D721Med (cell line): Measurements from ENCODE around the gene GANC.

Source experiments
- DNase-seq: peaks from one replicate; pipeline ENCODE4 v3.0.0; 2011; ENCODE audit warnings: low spot score; ENCODE audit not compliant: insufficient read length
- FAIRE-seq: peaks from 2 replicates; lab custom pipeline; 2011; peaks lifted over from hg19 to GRCh38; lab: Jason Lieb, UNC
- CTCF ChIP-seq: IDR thresholded peaks from 2 replicates; pipeline ENCODE4 v1.5.1; 2012; ENCODE audit warnings: mild to moderate bottlenecking, control low read depth; ENCODE audit not compliant: insufficient read depth; ENCODE audit errors: missing control alignments

The GANC gene

GRCh38 chr15:42387603-42388002, 114.6 kb downstream of the GANC start:
- FAIRE-seq (no peak), DNase-seq (no peak)
- TF ChIP-seq CTCF, result no peak

DNA sequence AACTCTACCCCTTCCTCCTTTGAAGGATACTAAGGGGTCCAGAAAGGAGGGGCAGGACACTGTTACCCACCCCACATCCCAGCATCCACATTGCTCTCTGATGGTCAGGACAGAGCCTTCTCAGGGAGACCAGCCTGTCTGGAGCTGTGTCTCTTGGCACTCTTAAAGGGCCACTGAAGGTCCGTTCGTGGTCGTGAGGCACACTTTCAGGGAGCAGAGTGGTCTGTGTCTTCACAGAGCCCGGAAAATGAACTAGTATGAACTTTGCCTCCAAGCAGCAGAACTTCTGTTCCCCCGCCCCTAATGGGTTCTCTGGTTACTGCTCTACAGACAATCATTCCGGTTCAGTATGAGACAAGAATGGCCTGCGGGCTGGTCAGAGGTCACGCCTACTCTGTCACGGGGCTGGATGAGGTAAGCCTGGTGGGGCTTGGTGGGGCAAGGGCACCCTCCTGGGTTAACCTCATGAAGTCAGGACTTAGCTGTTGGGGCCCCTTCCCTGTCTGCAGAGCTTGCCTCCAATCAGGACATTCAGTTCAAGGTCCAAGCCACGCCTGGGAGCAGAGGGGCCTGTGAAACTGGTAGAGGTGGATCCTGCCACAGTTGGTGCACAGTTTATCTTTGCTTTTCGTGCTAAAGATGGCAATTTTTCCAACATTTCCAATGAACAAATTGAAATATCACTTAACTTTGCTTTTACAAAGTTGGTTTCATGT, 119.5 kb downstream of the GANC start:
- no peak for FAIRE-seq

DNA sequence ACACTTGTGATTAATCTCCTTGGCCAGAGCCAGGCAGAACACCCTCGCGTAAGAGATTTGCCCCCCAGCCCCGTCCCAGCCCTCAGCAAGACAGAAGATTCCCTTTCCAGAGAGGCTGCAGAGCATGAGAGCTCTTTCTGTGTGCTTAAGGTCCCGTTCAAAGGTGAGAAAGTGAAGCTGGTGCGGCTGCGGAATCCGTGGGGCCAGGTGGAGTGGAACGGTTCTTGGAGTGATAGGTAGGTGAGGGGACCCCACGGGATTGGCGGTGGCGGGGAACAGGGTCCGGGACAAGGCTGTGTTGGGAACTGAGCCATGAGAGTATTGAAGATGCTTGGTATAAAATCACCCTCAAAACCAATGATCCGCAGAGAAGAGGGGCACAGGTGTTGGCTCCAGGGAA, 121.1 kb downstream of the GANC start:
- TF ChIP-seq CTCF, result no peak
- FAIRE-seq (no peak), DNase-seq (no peak)

More for the DNA sequence above, 119.5 kb downstream of the GANC start:
- no peak for TF ChIP-seq CTCF
- no peak for DNase-seq

DNA sequence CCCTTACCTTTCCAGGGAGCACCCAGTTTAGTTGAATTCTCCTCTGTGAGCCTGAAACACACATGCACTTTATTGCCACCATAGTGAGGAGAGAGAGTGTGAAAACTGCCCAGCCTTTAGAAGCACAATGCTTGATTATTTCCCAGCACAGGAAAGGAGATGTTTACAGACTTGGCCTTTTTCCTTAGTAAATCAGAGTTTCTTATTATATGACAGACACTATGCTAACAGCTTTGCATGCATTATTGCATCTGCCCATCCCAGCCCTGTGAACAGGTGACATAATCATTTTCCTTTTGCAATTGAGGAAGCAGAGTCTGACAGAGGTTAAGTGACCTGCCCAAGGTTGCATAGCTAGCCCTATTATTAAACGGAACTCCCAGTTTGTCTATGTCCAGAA, 122.8 kb downstream of the GANC start:
- TF ChIP-seq CTCF, result no peak
- no peak for FAIRE-seq
- no peak for DNase-seq

- TF ChIP-seq CTCF, result no peak
- no peak for DNase-seq
- FAIRE-seq, result no peak
Measured at GRCh38 chr15:42401544-42402454, 128.8 kb downstream of the GANC start.

- DNase-seq, result no peak
- FAIRE-seq, result no peak
- no peak for TF ChIP-seq CTCF
Measured at GRCh38 chr15:42402455-42403205, 129.6 kb downstream of the GANC start.
